Fibroblast of lung (primary cell): ENCODE data around the gene COL18A1. TPM values are rescaled to one million over a fixed set of nuclear protein-coding genes. Genes with fewer than 3 reads are reported as not detected.

Experiments used
- DNase-seq, 2 donors: peaks; one replicate each; pipeline versions ENCODE4 v3.0.0 to v3.0.0-alpha.2; 2010; ENCODE audit warnings: low read depth in 2 of 2
- H2AFZ ChIP-seq: 2 replicates; pipeline ENCODE4 v1.5.1; 2012; ENCODE audit warnings: low read length, control low read depth, inconsistent platforms
- H3K27ac ChIP-seq: 2 replicates; pipeline ENCODE4 v1.5.1; 2011; ENCODE audit warnings: low read length, control low read depth; ENCODE audit not compliant: insufficient read depth
- H3K27me3 ChIP-seq: 2 replicates; pipeline ENCODE4 v1.5.1; 2011; ENCODE audit warnings: mild to moderate bottlenecking, low read length; ENCODE audit not compliant: control insufficient read depth, insufficient read depth
- H3K36me3 ChIP-seq: 2 replicates; pipeline ENCODE4 v1.5.1; 2011; ENCODE audit warnings: low read length; ENCODE audit not compliant: control insufficient read depth, insufficient read depth
- H3K4me1 ChIP-seq: 2 replicates; pipeline ENCODE4 v1.5.1; 2011; ENCODE audit warnings: low read length; ENCODE audit not compliant: control insufficient read depth, insufficient read depth; ENCODE audit errors: extremely low read depth
- H3K4me2 ChIP-seq: 2 replicates; pipeline ENCODE4 v1.5.1; 2011; ENCODE audit warnings: low read length, control low read depth; ENCODE audit not compliant: insufficient read depth; ENCODE audit errors: extremely low read depth
- H3K4me3 ChIP-seq, 4 experiments: fragments of 200-600 bp in 1 of 4; sonication (generic) in 1 of 4; replicated peaks in 1 of 4; 2 replicates each; pipeline ENCODE4 v1.5.1; 2011 to 2016; ENCODE audit warnings: low read length in 4 of 4, low read depth in 3 of 4, mild to moderate bottlenecking in 3 of 4, control low read depth in 2 of 4, inconsistent platforms in 1 of 4, mixed read lengths in 1 of 4; ENCODE audit not compliant: insufficient read depth in 1 of 4; ENCODE audit errors: control extremely low read depth in 1 of 4
- H3K79me2 ChIP-seq: 2 replicates; pipeline ENCODE4 v1.5.1; 2012; ENCODE audit warnings: mild to moderate bottlenecking, low read length, inconsistent platforms; ENCODE audit not compliant: control insufficient read depth, insufficient read depth
- H3K9ac ChIP-seq: 2 replicates; pipeline ENCODE4 v1.5.1; 2011; ENCODE audit warnings: mild to moderate bottlenecking, low read length, control low read depth; ENCODE audit not compliant: insufficient read depth
- H3K9me3 ChIP-seq: 2 replicates; pipeline ENCODE4 v1.5.1; 2012; ENCODE audit warnings: low read depth, low read length; ENCODE audit not compliant: control insufficient read depth, insufficient read depth
- H4K20me1 ChIP-seq: 2 replicates; pipeline ENCODE4 v1.5.1; 2011; ENCODE audit warnings: low read length; ENCODE audit not compliant: control insufficient read depth, insufficient read depth; ENCODE audit errors: extremely low read depth
- EZH2 ChIP-seq: IDR thresholded peaks from 2 replicates; pipeline ENCODE4 v1.5.1; 2012; ENCODE audit warnings: low read length, control low read depth, mild to moderate bottlenecking; ENCODE audit errors: missing control alignments
- polyA plus RNA-seq, 2 donors: library from polyadenylated mRNA; depleted of rRNA in 1 of 2; stranded (reverse) in 1 of 2; unstranded in 1 of 2; fragments of >200 nt; gene quantifications; 2 replicates each; pipeline ENCODE4 v1.2.1, GENCODE V29; 2011 to 2012; ENCODE audit warnings: missing spikeins in 1 of 2
- total RNA-seq: library from RNA; depleted of rRNA; stranded (reverse); fragments of >200 nt; gene quantifications from 2 replicates; pipeline ENCODE4 v1.2.1, GENCODE V29; 2014
- TF ChIP-seq, protein P1 (sequence below), 2 donors: IDR thresholded peaks in 1 of 2; conservative IDR thresholded peaks in 1 of 2; 1 replicate in 1 of 2; 2 replicates in 1 of 2; pipeline ENCODE4 v1.5.1; 2011 to 2012; ENCODE audit warnings: low read length in 2 of 2, control low read depth in 1 of 2, inconsistent platforms in 1 of 2, low read depth in 1 of 2, mild to moderate bottlenecking in 1 of 2

The COL18A1 gene
- total and polyA plus RNA-seq, 2 donors (not counting 1 experiment from before 2014, with no cell fraction given): 24.3 to 38.8 TPM

DNA sequence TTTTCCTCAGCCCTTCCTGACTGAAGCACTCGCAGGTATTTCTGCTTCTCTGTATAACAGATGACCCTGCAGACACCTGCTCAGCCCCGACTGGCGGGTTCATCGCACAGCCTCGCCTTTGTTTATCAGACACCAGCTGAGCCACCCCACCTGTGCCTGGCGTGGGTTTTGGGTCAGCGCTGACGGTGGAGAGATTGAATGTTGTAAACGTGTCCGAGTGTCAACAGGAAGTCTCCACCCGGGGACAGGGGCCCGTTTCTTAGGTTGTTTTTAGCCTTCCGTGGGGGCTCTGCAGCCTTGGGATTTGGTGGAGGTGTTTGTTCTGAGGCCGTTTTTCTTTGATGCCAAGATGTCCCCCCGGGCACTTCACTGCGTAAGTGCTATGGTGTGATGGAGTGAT lies 60.1 kb downstream of the COL18A1 start:
- H3K27ac ChIP-seq: no peak overlapping the region
- no peaks in the 10 kb centered on the region for H3K79me2 ChIP-seq
- no peak overlapping the region for H3K9ac ChIP-seq
- no peak overlapping the region for H3K4me2 ChIP-seq
- H3K9me3 ChIP-seq: no peaks in the 10 kb centered on the region
- H4K20me1 ChIP-seq: no peaks in the 10 kb centered on the region
- no peak for TF ChIP-seq EZH2
- TF ChIP-seq, protein P1, sequence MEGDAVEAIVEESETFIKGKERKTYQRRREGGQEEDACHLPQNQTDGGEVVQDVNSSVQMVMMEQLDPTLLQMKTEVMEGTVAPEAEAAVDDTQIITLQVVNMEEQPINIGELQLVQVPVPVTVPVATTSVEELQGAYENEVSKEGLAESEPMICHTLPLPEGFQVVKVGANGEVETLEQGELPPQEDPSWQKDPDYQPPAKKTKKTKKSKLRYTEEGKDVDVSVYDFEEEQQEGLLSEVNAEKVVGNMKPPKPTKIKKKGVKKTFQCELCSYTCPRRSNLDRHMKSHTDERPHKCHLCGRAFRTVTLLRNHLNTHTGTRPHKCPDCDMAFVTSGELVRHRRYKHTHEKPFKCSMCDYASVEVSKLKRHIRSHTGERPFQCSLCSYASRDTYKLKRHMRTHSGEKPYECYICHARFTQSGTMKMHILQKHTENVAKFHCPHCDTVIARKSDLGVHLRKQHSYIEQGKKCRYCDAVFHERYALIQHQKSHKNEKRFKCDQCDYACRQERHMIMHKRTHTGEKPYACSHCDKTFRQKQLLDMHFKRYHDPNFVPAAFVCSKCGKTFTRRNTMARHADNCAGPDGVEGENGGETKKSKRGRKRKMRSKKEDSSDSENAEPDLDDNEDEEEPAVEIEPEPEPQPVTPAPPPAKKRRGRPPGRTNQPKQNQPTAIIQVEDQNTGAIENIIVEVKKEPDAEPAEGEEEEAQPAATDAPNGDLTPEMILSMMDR (conservative IDR thresholded peaks at IDR 0.05 in 1 of 2, IDR thresholded peaks at IDR 0.05 in 1 of 2; ENCODE audit: low read depth in 1 of 2, low read length in 2 of 2): no peak
- no peak for DNase-seq
- H3K4me3 ChIP-seq: no peak overlapping the region
- no peak overlapping the region for H2AFZ ChIP-seq
- H3K4me1 ChIP-seq: peaks cover 9% of the 10 kb centered on the region
- H3K36me3 ChIP-seq: peaks cover 4% of the 10 kb centered on the region
- no peaks in the 10 kb centered on the region for H3K27me3 ChIP-seq

DNA sequence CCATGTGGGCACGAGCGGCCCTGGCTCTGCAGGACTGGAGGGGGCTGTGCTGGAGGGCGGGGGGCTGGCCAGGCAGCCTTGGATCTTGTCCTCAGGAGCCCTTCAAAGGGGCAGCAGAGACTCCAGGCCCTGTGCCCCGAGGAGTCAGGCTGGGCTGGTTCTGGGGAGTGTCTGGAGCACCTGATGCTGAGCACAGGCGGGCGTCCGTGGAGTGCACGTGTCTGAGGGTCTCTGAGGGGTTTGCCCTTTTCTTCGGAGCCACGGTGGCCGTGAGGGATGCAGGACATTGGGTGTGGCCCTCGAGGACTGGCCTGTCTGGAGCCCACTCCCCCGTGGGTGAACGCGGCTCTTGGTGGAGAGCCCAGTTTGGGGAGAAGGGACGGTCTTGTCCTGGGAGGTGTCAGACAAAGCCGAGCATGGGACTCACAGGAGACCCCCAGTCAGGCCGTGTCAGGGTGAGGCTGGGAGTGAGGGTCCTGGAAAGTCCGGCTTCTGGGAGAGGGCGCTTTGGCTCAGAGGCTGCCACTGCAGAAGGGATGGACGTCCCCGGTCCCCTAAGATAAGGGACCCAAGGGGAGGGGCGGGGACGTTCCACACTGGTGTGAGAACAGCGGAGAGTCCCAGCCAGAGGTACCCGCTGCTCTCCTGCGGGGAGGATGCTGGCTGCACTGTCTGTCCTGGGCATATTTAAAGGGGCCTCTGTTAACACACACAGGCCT lies 60.8 kb downstream of the COL18A1 start:
- Histone ChIP-seq H3K4me3 (no peak overlapping the region), H3K79me2 (no peaks in the 10 kb centered on the region), H3K27ac (no peak overlapping the region), H2AFZ (no peak overlapping the region), H4K20me1 (no peaks in the 10 kb centered on the region), H3K27me3 (no peaks in the 10 kb centered on the region), H3K9me3 (no peaks in the 10 kb centered on the region), H3K4me2 (no peak overlapping the region), H3K9ac (no peak overlapping the region), H3K36me3 (peaks cover 4% of the 10 kb centered on the region), H3K4me1 (peaks cover 9% of the 10 kb centered on the region)
- DNase-seq: no peak
- no peak for TF ChIP-seq EZH2
- TF ChIP-seq, protein P1 (conservative IDR thresholded peaks at IDR 0.05 in 1 of 2, IDR thresholded peaks at IDR 0.05 in 1 of 2; ENCODE audit: low read depth in 1 of 2, low read length in 2 of 2): no peak

DNA sequence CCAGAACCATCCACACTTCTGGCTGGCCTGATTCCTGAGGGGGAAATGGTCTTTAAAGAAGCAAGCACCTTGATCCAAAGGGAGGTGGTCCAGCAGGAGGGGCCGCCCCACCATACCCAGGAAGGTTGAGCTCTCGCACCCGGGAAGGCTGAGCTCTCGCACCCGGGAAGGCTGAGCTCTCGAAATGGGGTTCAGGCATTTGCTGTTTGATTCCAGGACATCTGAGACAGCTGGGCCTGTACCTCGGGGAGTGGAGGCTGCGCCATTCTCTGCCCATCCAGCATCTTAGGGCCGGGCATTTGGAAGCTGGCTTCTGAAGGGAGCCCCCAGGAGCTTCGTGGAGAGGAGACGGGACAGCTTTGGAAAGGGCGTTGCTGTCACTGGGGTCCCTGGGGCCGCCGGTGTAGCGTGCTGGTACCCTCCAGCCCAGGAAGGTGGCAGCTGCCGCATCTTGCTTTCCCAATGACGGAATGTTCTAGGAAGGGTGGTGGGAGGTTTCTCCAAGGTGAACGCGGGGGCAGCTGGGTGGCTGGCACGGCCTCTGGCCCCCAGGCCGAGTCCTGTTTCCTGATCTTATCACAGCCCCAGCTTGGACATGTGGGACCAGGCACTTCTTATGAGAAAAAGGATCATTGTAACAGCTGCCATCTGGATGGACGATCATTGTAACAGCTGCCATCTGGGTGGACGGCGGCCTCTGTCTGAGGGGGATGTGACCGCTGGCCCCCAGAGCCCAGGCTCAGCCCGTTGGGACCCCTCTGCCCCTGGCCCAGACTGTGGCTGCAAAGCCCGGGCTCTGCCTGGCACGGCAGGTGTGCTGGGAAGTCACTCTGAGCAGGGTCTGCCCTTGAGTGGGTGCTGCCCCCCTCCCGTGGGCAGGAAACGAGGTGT lies 61.6 kb downstream of the COL18A1 start:
- no peaks in the 10 kb centered on the region for H3K9me3 ChIP-seq
- no peak for TF ChIP-seq EZH2
- TF ChIP-seq, protein P1 (conservative IDR thresholded peaks at IDR 0.05 in 1 of 2, IDR thresholded peaks at IDR 0.05 in 1 of 2; ENCODE audit: low read depth in 1 of 2, low read length in 2 of 2): no peak
- H3K36me3 ChIP-seq: peaks cover 4% of the 10 kb centered on the region
- H3K27me3 ChIP-seq: no peaks in the 10 kb centered on the region
- H3K9ac ChIP-seq: no peak overlapping the region
- no peak overlapping the region for H3K27ac ChIP-seq
- H3K4me2 ChIP-seq: no peak overlapping the region
- peaks cover 14% of the 10 kb centered on the region for H3K4me1 ChIP-seq
- no peak overlapping the region for H2AFZ ChIP-seq
- H4K20me1 ChIP-seq: no peaks in the 10 kb centered on the region
- H3K79me2 ChIP-seq: no peaks in the 10 kb centered on the region
- DNase-seq: no peak
- H3K4me3 ChIP-seq: no peak overlapping the region
